Measurements from ENCODE around the gene GOLGA6A.

GOLGA6A gene

DNA sequence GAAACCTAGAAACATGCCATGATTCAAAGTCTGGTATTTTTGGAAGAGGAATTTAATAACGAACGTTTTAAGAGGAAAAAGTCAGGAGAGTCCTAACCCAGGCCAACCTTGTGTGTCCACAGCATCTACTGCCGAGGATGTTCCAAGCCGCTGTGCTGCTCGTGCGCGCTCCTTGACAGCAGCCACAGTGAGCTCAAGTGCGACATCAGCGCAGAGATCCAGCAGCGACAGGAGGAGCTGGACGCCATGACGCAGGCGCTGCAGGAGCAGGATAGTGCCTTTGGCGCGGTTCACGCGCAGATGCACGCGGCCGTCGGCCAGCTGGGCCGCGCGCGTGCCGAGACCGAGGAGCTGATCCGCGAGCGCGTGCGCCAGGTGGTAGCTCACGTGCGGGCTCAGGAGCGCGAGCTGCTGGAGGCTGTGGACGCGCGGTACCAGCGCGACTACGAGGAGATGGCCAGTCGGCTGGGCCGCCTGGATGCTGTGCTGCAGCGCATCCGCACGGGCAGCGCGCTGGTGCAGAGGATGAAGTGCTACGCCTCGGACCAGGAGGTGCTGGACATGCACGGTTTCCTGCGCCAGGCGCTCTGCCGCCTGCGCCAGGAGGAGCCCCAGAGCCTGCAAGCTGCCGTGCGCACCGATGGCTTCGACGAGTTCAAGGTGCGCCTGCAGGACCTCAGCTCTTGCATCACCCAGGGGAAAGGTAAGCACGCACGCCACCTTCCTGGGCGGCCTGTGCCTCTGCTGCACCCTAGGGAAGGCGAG, 59.5 kb downstream of the GOLGA6A start:
- in situ Hi-C loops (cut with MboI; ENCODE audit: low pct_unique_long_range_greater_than_20kb, low sequenced_read_pairs): no loop called here
- no peak for DNase-seq

All from KBM-7 (cell line).